Subcutaneous adipose tissue (tissue), 4 donors: ENCODE results near the gene ATP9B. TPM values are rescaled to one million over a fixed set of nuclear protein-coding genes. Genes with fewer than 3 reads are reported as not detected.

Source experiments
- total RNA-seq, 4 donors: library from RNA; depleted of rRNA; stranded (reverse); fragments of >200 nt; gene quantifications; one replicate each; pipeline ENCODE4 v1.1.0, GENCODE V29; 2016
- TF ChIP-seq, protein P1 (sequence below): fragments of 450-650 bp; IDR thresholded peaks from one replicate; pipeline ENCODE4 v1.5.1; 2016; ENCODE audit warnings: low read depth, mild to moderate bottlenecking, control low read depth, antibody characterized with exemption, moderate library complexity

The ATP9B gene
- total RNA-seq, 4 donors from 2014 or later, result 38.8 to 58.5 (median 45.3) TPM

DNA sequence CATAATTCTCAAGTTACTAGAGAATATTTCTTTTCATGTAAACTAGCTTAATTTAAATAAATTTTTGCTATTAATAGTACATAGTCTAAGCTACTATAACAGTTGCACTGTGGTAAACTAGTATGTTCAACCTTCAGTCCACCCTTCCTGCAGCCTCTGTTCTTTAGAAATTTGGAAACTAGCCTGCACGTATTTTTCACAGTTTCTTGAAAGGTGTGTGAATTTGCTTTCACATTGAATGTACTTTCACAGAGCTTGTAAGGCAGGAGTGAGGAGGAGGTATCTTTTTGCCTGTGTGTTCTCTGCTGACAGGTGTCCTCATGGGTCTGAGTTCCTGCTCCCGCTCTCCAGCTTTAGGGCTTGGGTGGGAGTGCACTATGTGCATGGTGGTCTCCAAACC, 117.5 kb downstream of the ATP9B start:
- TF ChIP-seq, protein P1, sequence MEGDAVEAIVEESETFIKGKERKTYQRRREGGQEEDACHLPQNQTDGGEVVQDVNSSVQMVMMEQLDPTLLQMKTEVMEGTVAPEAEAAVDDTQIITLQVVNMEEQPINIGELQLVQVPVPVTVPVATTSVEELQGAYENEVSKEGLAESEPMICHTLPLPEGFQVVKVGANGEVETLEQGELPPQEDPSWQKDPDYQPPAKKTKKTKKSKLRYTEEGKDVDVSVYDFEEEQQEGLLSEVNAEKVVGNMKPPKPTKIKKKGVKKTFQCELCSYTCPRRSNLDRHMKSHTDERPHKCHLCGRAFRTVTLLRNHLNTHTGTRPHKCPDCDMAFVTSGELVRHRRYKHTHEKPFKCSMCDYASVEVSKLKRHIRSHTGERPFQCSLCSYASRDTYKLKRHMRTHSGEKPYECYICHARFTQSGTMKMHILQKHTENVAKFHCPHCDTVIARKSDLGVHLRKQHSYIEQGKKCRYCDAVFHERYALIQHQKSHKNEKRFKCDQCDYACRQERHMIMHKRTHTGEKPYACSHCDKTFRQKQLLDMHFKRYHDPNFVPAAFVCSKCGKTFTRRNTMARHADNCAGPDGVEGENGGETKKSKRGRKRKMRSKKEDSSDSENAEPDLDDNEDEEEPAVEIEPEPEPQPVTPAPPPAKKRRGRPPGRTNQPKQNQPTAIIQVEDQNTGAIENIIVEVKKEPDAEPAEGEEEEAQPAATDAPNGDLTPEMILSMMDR, result no peak

DNA sequence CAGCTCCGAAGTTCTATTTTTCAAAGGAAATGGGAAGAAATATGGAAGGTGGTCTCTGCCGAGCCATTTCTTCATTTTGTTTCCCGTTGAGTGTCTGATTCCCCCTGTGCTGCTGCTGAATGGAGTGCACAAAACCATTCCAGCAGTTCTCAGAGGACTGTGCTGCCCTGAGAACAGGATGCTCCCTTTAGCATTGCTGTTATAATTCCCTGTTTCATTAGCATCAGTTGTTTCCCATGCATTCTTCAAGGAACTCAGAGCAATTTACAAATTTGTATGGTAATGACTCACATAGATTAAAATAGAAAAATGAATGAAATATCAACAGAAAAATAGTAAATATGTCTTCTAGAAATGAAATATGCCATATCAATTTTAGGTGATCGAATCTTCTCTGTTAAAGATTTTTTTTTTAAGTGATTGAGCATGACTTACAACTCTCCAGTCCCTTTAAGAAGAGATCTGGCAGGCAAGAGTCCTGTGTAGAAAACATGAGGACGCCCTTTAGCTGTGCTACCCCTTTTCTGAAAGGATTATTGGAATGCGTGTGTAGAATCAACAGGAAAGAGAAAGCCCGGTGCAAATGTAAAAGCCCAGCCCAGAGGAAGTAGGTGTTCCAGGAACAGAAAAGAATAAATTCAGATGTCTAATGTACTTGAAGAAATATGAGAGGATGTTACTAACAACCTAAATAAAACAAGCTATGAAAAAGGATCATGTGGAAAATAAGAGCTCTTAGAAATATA, 118.5 kb downstream of the ATP9B start:
- TF ChIP-seq, protein P1, result no peak

DNA sequence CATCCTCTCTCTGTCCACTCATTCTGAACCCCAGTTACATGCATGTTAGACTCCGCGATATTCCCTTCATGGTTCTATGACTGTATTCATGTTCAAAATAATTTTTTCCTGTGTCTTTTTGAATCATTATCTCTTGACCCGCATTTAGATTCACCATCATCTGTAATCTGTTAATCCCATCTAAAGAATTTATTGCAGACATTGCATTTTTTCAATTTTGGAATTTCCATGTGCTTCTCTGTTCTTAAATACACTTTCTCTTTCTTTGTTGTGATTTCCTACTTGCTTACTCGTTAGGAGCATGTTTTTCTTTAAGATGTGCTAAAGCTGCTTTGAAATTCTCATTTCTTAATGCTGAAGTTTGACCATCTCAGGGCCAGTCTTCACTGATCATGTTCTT, 122.2 kb downstream of the ATP9B start:
- TF ChIP-seq, protein P1, result no peak

DNA sequence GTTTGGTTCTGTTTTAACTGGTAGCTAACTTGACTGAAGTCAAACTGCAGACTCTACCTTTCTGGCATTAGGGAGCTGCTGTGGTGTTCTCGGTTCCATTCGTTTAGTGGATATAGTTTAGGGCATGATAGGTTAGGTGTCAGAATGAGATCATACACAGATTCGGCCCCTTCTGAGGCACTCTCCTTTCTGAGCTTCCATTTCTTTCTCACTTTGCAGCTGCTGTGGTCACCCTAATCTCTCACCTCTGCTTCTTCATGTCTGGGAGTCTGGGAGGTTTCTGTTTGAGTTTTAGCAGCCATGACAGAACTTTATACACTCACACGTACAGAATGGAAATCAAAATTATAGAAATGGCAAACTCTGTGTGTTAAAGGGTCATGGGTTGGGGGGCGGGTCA, 122.8 kb downstream of the ATP9B start:
- TF ChIP-seq, protein P1, result no peak

DNA sequence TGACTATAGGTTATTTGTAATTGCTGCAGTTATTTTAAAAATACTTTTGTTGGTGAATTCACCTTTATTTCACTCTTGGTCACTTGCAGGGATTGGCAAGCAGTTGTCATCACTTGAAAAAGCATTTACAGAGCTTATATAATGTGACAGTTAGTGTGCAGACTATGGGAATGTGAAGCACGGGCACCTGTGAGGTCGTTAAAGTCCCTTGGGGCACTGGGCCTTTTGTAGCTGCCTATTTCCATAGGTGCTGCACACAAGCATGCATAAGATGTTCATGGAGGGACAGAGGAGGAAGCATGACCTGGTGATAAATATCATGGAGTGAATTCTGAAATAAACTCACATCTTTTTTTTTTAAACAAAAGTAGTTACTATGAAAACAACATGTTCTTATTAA, 124.6 kb downstream of the ATP9B start:
- TF ChIP-seq, protein P1, result no peak

DNA sequence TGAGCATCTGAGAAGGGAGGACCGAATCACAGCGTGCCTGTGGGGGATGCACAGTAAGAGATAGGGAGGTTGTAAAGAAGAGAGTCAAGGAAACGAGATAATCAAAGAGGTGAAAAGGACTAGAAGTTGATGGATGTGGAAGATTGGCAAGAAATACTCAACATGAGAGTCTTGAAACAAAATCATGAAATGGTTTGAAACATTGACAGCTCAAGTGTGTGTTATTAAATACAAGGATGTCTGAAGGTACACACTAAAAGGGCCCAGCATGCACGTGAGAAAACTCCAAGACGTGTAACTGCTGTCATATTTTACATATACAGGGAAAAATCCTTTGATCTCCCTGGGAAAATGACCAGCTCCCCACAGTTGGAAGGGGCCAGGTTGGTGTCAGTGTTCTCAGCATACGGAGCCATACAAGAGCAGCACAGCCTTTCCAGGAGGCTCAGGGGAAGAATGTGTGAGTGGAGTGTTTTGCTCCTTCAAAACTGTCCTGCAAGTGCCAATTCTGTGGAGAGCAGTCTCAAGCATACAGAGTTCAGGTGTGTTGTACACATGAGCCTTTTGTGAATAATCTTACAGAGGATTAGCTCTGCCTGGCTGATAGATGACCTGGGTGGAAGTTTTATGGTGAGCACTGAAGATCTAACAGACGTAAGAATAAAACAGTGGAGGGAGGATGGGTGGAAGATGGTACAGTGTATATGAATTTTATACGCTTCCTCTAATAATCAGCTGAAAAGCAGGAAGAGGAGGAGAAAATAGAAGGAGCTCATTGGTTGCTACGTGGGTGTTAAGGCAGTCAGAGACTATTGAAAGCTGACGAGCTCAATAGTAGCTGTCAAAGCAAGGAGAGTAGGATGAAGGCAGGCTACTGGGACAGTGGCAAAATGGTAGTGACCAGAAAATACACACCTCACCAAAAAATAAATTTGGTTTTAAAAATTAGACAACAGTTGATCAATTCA, 126.8 kb downstream of the ATP9B start:
- TF ChIP-seq, protein P1, result no peak

DNA sequence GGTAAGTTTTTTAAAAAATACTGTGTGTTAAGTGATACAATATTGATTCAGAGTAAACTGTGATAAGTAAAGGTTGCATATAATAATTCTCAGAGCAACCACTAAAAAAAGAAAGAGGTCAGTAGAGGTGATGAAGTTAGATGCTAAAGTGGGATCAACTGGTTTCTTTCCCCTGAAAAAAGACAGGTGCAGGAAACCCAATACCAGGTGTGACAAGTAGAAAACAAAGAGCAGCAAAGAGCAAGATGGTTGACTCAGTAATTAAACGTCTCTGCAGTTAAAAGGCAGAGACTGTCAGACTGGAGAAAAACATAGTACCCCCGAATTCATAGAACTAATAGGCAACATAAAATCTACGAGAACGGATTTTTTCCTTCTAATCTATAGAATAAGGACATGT, 128.3 kb downstream of the ATP9B start:
- TF ChIP-seq, protein P1, result no peak
